RKO (cell line): Measurements from ENCODE around the gene ANO2.

Experiments
- DNase-seq: peaks from one replicate; pipeline ENCODE4 v3.0.0-alpha.2; 2016; ENCODE audit warnings: low spot score

ANO2 gene

GRCh38 chr12:5916785-5917290 lies 28.2 kb downstream of the ANO2 start:
- DNase-seq, result no peak

- no peak for DNase-seq
These were observed 29.5 kb downstream of the ANO2 start for GRCh38 chr12:5915511-5915910.

GRCh38 chr12:5914387-5915149 lies 30.5 kb downstream of the ANO2 start:
- no peak for DNase-seq

GRCh38 chr12:5913387-5913786 lies 31.7 kb downstream of the ANO2 start:
- DNase-seq, result no peak

GRCh38 chr12:5912437-5913334 lies 32.4 kb downstream of the ANO2 start:
- no peak for DNase-seq

- DNase-seq, result no peak
These were observed 33.0 kb downstream of the ANO2 start for GRCh38 chr12:5912011-5912410.

- DNase-seq, result no peak
These were observed 34.1 kb downstream of the ANO2 start for GRCh38 chr12:5910790-5911548.

- DNase-seq, result no peak
These were observed 35.5 kb downstream of the ANO2 start for GRCh38 chr12:5909560-5909959.

- DNase-seq, result no peak
These were observed 36.8 kb downstream of the ANO2 start for GRCh38 chr12:5908251-5908650.

GRCh38 chr12:5907807-5908206 lies 37.3 kb downstream of the ANO2 start:
- DNase-seq, result no peak

- no peak for DNase-seq
These were observed 39.3 kb downstream of the ANO2 start for GRCh38 chr12:5905757-5906156.

- no peak for DNase-seq
These were observed 40.1 kb downstream of the ANO2 start for GRCh38 chr12:5904969-5905368.

GRCh38 chr12:5904441-5904840 lies 40.6 kb downstream of the ANO2 start:
- DNase-seq, result no peak

GRCh38 chr12:5902736-5903135 lies 42.3 kb downstream of the ANO2 start:
- no peak for DNase-seq

GRCh38 chr12:5901416-5901815 lies 43.6 kb downstream of the ANO2 start:
- no peak for DNase-seq

- DNase-seq, result no peak
These were observed 44.4 kb downstream of the ANO2 start for GRCh38 chr12:5900533-5901205.

- DNase-seq, result no peak
These were observed 45.0 kb downstream of the ANO2 start for GRCh38 chr12:5900076-5900475.

- no peak for DNase-seq
These were observed 45.4 kb downstream of the ANO2 start for GRCh38 chr12:5899675-5900074.

GRCh38 chr12:5898874-5899273 lies 46.2 kb downstream of the ANO2 start:
- no peak for DNase-seq

GRCh38 chr12:5889381-5890047 lies 55.5 kb downstream of the ANO2 start:
- peak; percentile 36 for DNase-seq

- no peak for DNase-seq
These were observed 56.2 kb downstream of the ANO2 start for GRCh38 chr12:5888816-5889315.
